ENCODE results near the gene TNNT3.

Gene TNNT3

GRCh38 chr11:1959786-1960185, 40.3 kb downstream of the TNNT3 start:
- DNase-seq (no peak), ATAC-seq (no peak)

DNA sequence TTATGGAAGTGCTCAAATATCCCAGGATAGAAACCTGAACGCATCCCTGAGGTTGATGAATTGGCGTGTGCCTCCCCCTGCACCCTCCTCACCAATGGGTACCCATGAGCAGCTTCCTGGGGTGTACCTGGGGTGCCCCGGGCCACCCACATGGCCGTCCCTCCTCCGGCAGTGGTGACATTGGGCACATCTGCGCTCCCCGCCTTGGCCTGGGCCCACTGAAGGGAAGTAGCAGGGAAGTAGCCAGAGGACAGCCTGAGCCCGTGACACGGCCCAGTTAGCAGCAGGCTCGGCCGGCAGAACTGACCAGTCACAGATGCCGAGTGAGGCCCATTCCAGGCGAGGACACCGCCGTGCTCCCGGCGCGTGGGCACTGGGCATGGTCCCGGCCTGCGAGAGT, 44.4 kb downstream of the TNNT3 start:
- ATAC-seq, result no peak
- DNase-seq, result no peak

DNA sequence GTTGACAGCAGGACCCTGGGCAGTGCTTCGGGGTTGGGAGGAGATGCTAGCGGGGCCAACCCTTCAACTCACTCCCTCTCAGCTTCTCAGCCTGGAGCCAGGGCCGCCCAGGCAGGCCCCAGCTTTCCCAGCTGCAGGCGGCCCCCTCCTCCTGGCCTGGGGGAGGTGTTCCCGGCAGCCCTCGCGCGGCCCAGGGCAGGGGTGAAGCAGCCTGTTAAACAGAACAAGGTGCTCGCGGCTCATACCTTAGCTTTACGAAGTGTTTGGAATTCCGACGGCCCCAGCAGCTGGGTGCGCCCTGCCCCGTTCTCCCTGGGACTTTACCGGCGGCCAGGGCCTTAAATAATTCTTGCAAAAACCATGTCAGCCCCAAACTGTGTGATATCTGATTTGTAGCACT, 44.8 kb downstream of the TNNT3 start:
- ATAC-seq (no peak), DNase-seq (no peak)

DNA sequence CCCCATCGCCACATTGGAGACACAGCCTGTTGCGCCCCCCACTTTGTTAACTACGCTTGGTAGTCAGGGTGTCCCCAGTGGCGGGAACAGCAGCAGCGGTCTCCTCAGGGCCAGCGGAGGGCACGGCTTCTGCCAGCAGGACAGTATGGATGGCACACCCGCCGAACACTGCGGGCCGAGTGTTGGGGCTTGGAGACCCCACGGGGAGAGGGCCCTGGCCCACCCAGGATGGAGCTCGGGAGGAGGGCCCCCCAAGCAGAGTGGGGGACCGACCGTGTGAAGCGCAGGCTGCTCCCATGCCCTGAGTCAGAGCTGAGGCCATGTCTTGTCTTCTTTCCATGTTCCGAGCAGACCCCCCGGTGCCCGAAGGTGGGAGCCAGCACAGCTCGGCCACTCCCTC, 45.5 kb downstream of the TNNT3 start:
- no peak for ATAC-seq

GRCh38 chr11:1966531-1966930, 47.0 kb downstream of the TNNT3 start:
- DNase-seq (no peak), ATAC-seq (no peak)

More for the DNA sequence above, 45.5 kb downstream of the TNNT3 start:
- DNase-seq, result no peak

DNA sequence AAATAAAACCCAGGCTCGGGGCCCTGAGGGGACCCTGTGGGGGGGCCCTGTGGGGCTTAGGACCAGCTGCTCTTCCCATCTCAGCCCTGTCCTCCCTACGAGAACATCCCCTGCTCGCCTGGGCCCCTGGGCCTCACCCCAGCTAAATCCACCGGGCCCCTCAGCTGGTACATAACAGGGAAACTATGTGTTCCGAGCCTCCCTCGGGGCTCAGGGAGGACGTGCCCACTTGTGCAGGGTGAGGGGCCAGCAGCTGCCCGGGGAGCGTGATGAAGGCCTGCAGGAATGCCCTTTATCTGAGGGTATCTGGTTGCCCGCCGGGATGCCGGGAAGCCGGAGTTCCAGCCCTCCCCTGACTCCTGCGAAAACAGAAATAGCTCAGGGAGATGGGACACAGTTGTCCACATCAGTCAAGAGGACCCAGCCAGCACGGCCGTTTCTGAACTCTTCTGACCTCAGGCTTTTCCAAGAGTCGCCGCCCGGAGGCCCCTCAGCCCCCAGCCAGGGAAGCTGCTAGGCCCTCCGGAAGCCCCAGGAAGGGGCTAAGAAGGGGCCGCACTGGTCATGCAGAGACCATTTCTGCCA, 48.2 kb downstream of the TNNT3 start:
- no peak for ATAC-seq
- no peak for DNase-seq

DNA sequence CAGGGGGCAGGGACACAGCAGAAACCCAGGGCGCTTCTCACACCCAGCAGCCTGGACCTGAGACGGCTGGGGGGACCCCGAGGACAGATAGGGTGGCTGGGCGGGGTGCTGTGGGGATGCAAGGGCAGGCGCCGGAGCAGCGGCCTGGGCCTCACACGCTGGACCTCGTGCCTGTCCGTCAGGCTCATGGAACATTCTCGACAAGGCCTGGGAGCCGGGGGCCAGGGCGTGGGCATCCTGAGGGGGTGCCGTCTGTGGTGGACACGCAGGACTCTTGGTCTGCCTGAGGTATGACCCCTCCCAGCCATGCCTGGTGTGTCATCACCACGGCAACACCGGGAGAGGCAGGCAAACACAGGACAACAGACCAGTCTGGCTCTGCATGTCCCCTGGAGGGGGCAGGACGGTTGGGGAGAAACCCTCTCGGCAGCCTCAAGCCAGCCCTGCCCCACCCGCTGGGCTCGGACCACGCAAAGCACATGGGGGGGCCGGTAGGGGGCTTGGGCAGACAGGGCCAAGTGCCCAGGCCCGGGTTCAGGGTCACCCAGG, 49.0 kb downstream of the TNNT3 start:
- DNase-seq (no peak), ATAC-seq (no peak)

DNA sequence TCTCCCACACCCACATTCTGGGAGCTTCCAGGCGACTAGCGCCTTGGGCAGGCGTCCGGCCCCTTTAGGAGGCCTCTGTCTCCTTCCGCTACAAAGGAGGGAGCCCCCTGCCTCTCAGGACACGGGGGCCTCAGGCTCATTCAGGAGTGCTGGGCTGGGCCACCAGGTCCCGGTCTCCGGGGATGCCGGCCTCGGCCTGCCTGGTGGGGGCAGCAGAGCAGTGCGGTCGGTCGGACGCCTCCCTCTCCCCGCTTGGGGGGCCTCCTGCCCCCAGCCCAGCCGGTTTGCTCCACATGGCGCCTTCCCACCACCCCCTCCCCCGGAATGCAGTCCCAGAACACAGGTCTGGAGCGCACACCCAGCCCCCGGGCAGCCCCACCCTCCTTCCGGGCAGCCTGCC, 49.5 kb downstream of the TNNT3 start:
- ATAC-seq (no peak), DNase-seq (no peak)

GRCh38 chr11:1969776-1970175, 50.3 kb downstream of the TNNT3 start:
- ATAC-seq (no peak), DNase-seq (no peak)

GRCh38 chr11:1970956-1971355, 51.5 kb downstream of the TNNT3 start:
- ATAC-seq (no peak), DNase-seq (no peak)

DNA sequence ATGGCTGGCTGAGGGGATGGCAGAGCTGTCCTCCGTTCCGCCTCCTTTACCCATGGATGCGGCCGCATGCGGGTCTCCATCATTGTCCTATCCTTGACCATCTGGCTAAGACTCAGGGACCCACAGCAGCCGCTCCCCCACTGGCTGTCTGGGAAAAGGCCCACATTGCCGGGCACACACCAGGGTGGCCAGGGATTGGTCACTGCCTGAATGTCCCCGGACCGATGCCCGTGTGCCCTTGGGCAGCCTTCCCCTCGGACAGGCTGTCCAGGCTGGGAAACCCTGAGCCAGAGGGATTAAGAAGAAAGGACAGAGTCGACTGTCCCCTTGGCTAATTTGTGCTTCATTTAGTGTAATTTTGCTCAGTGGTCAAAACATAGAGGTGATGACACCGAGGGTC, 55.7 kb downstream of the TNNT3 start:
- DNase-seq (no peak), ATAC-seq (no peak)

- no peak for DNase-seq
Measured at GRCh38 chr11:1978720-1979473, 59.4 kb downstream of the TNNT3 start.

GRCh38 chr11:1979607-1980006, 60.1 kb downstream of the TNNT3 start:
- DNase-seq, result no peak
- no peak for ATAC-seq

More at GRCh38 chr11:1978720-1979473, 59.4 kb downstream of the TNNT3 start:
- ATAC-seq, result no peak

DNA sequence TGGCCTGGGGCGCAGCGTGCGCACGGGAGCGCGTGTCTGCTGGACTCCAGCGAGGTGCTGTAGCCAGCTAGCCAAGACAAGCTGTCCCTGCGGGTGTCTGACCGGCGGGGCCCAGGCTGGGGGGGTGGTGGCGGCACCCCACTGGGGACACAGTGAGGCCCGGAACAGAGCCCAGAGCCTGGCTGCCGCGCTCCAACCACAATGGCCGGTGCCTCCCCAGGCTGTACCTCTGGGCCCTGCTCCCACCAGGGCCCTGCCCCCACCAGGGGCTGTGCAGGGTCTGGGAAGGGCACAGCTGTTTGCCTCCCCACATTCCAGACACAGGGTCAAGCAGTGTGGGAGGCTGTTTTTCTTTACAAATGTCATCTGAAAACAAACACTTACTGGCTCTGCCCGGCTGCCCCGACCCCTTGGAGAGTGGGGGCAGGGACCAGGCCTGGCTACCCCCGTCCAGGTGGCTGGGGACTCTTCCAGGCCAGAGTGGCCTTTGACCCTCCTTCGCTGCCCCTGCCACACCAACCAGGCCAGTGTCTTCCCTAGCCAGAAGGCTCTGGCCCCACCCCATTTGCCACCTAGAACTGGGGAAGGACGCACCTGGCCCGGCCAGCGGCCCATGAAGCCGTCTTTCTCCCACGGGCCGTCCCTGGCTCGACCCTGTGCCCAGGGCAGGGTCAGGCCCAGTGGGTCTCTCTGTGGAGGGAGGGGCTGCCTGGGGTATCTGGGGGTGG, 63.5 kb downstream of the TNNT3 start:
- ATAC-seq (no peak), DNase-seq (no peak)

DNA sequence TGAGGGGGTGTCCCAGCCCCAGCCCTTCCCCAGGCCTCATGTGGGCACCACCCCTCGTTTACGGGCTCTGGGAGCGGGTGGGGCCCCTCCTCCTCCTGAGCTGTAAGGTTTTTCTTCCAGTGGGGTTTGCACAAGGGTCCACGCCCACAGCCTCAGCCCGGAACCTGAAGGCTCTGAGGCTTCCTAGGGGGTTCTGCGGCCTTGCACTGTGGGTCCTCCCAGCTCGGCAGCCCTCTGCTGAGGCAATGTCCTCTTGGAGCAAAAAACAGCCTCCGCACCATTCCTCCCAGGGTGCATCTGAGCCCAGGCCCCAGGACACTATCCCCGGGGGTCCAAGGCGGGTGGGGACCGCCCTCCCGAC, 64.1 kb downstream of the TNNT3 start:
- DNase-seq (no peak), ATAC-seq (no peak)

DNA sequence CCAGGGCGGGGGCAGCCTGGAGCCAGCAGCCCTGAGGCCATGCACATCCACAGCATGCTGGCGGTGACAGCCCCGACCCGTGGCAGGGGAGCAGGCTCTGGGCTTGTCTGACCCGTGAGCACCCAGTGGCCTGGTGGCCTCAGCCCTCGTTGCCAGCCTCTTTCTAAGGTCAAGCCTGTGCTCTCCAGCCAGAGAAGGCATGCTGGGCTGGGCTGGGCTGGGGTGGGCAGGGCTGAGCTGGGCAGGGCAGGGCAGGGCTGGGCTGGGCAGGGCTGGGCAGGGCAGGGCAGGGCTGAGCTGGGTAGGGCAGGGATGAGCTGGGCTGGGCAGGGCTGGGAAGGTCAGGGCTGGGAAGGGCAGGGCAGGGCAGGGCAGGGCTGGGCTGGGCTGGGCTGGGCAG, 67.5 kb downstream of the TNNT3 start:
- DNase-seq (no peak), ATAC-seq (no peak)

DNA sequence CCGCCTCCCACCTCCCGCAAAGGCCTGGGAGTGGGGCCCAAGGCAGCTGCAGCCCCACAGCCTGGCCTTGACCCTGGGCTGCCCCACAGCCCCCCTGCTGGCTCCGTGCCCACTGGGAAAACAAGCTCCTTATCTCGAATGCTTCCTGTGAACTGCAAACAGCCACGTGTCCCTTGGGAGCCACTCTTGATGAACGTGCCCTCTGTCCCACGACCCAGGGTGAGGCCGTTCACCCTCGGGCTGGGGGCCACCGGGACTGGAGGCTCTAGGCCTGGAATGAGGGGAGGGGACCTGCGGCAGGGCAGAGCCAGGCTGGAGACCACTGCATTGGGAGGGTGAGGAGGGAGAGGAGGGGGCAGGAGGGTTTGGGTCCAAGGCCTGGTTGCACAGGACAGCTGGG, 68.7 kb downstream of the TNNT3 start:
- no peak for DNase-seq
- no peak for ATAC-seq
